Astrocyte (in vitro differentiated cells and primary cell): ENCODE measurements around the gene KRT7. TPM values are rescaled to one million over a fixed set of nuclear protein-coding genes. Genes with fewer than 3 reads are reported as not detected.

ENCODE experiments used
- DNase-seq: peaks from one replicate; pipeline ENCODE4 v3.0.0-alpha.2; 2010; ENCODE audit warnings: low read depth
- FAIRE-seq: peaks from 2 replicates; lab custom pipeline; 2011; peaks lifted over from hg19 to GRCh38; lab: Jason Lieb, UNC
- H2AFZ ChIP-seq: 2 replicates; pipeline ENCODE4 v1.6.0; 2012; ENCODE audit warnings: low read depth, low read length, inconsistent platforms
- H3K27ac ChIP-seq: 2 replicates; pipeline ENCODE4 v1.5.1; 2011; ENCODE audit warnings: low read depth, low read length, inconsistent platforms
- H3K27me3 ChIP-seq: 2 replicates; pipeline ENCODE4 v1.6.0; 2011; ENCODE audit warnings: low read length, inconsistent platforms; ENCODE audit not compliant: insufficient read depth
- H3K36me3 ChIP-seq: 2 replicates; pipeline ENCODE4 v1.5.1; 2011; ENCODE audit warnings: low read length, inconsistent platforms; ENCODE audit not compliant: insufficient read depth
- H3K4me1 ChIP-seq: 2 replicates; pipeline ENCODE4 v1.5.1; 2011; ENCODE audit warnings: low read length, inconsistent platforms; ENCODE audit not compliant: insufficient read depth
- H3K4me2 ChIP-seq: 2 replicates; pipeline ENCODE4 v1.6.0; 2012; ENCODE audit warnings: low read length, inconsistent platforms
- H3K4me3 ChIP-seq: 2 replicates; pipeline ENCODE4 v1.5.1; 2011; ENCODE audit warnings: low read depth, mild to moderate bottlenecking, low read length, inconsistent platforms; ENCODE audit not compliant: insufficient read depth
- H3K79me2 ChIP-seq: 2 replicates; pipeline ENCODE4 v1.6.0; 2012; ENCODE audit warnings: mild to moderate bottlenecking, low read length, inconsistent platforms; ENCODE audit not compliant: insufficient read depth
- H3K9ac ChIP-seq: 2 replicates; pipeline ENCODE4 v1.6.0; 2012; ENCODE audit warnings: mild to moderate bottlenecking, low read length, inconsistent platforms
- H3K9me3 ChIP-seq: 2 replicates; pipeline ENCODE4 v1.5.1; 2012; ENCODE audit warnings: low read depth, mild to moderate bottlenecking, low read length, inconsistent platforms; ENCODE audit not compliant: insufficient read depth
- H4K20me1 ChIP-seq: 2 replicates; pipeline ENCODE4 v1.6.0; 2012; ENCODE audit warnings: low read length, inconsistent platforms; ENCODE audit not compliant: insufficient read depth
- H3K27ac Mint-ChIP-seq: one replicate; pipeline ENCODE4 v1.8.0; 2021; ENCODE audit warnings: mild to moderate bottlenecking, mixed read lengths; ENCODE audit not compliant: unreplicated experiment
- H3K27me3 Mint-ChIP-seq: one replicate; pipeline ENCODE4 v1.8.0; 2021; ENCODE audit warnings: low read depth, mixed read lengths; ENCODE audit not compliant: unreplicated experiment
- H3K36me3 Mint-ChIP-seq: one replicate; pipeline ENCODE4 v1.8.0; 2021; ENCODE audit warnings: low read depth, mixed read lengths; ENCODE audit not compliant: unreplicated experiment
- H3K4me1 Mint-ChIP-seq: one replicate; pipeline ENCODE4 v1.8.0; 2021; ENCODE audit warnings: low read depth, mixed read lengths; ENCODE audit not compliant: unreplicated experiment
- H3K4me3 Mint-ChIP-seq: one replicate; pipeline ENCODE4 v1.8.0; 2021; ENCODE audit warnings: mild to moderate bottlenecking, moderate library complexity, mixed read lengths; ENCODE audit not compliant: unreplicated experiment
- H3K9me3 Mint-ChIP-seq: one replicate; pipeline ENCODE4 v1.8.0; 2021; ENCODE audit warnings: mild to moderate bottlenecking, mixed read lengths; ENCODE audit not compliant: unreplicated experiment
- EZH2 ChIP-seq: IDR thresholded peaks from 2 replicates; pipeline ENCODE4 v1.6.1; 2012; ENCODE audit warnings: mild to moderate bottlenecking, low read length, inconsistent platforms; ENCODE audit not compliant: insufficient read depth
- total RNA-seq: library from RNA; stranded (reverse); gene quantifications from 2 replicates; pipeline ENCODE4 v1.2.1, GENCODE V29; 2021
- TF ChIP-seq, protein P1 (sequence below): IDR thresholded peaks from 2 replicates; pipeline ENCODE4 v1.5.1; 2011; ENCODE audit warnings: low read depth, mild to moderate bottlenecking, inconsistent platforms, low read length, moderate library complexity; ENCODE audit not compliant: insufficient read depth

Gene KRT7
- total RNA-seq, 1 donor from 2014 or later = 149 TPM

DNA sequence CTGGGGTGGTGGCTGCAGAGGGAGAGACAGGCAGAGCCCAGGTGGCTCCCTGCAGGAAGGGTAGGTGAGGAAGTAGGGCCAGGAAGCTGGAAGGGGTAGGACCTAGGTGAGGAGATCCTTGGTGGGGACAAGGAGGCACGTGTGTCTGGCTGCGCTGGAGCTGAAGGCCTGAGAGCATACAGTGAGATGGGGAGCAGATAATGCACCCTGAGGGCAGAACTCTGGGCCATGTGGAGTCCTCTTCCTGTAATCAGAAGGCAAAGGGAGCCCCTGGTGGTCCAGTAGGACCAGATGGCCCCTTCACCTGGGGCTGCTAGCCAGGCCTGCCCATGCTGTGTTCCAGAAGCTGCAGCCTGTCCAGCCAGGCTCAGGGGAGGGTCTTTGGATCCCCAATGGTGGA is 25.9 kb upstream of the KRT7 start:
- peaks cover 32% of the 10 kb centered on the region for H3K4me1 Mint-ChIP-seq
- H3K36me3 Mint-ChIP-seq = no peaks in the 10 kb centered on the region

DNA sequence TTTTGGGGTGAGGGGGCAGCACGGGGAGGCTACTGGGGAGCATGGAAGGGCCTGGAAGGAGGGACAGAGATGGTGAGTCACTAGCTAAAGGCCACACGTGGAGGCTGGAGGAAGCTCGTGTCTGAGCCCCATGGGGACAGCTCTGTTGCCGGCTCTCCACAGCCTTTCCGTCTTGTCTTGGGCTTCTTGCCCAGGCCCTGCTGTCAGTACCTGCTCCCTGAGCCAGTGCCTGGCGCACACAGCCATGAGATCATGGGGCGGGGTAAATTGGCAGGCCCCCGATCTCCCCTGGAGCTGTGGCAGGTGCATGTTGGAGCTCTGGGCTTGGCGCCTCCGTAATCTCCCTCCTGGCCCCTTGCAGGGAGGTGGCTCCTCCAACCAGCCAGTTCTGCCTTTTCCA is 25.1 kb upstream of the KRT7 start:
- peaks cover 30% of the 10 kb centered on the region for H3K27me3 Mint-ChIP-seq
- no peaks in the 10 kb centered on the region for H3K36me3 ChIP-seq
- H2AFZ ChIP-seq = no peak overlapping the region
- no peaks in the 10 kb centered on the region for H4K20me1 ChIP-seq
- FAIRE-seq (no peak), DNase-seq (peak; percentile 45)
- no peaks in the 10 kb centered on the region for H3K36me3 Mint-ChIP-seq
- no peak overlapping the region for H3K27ac Mint-ChIP-seq
- H3K4me1 Mint-ChIP-seq = peaks cover 25% of the 10 kb centered on the region
- peak overlapping the region; percentile 23 for H3K4me2 ChIP-seq
- H3K27me3 ChIP-seq = no peaks in the 10 kb centered on the region
- peaks cover 41% of the 10 kb centered on the region for H3K4me1 ChIP-seq
- TF ChIP-seq, protein P1, sequence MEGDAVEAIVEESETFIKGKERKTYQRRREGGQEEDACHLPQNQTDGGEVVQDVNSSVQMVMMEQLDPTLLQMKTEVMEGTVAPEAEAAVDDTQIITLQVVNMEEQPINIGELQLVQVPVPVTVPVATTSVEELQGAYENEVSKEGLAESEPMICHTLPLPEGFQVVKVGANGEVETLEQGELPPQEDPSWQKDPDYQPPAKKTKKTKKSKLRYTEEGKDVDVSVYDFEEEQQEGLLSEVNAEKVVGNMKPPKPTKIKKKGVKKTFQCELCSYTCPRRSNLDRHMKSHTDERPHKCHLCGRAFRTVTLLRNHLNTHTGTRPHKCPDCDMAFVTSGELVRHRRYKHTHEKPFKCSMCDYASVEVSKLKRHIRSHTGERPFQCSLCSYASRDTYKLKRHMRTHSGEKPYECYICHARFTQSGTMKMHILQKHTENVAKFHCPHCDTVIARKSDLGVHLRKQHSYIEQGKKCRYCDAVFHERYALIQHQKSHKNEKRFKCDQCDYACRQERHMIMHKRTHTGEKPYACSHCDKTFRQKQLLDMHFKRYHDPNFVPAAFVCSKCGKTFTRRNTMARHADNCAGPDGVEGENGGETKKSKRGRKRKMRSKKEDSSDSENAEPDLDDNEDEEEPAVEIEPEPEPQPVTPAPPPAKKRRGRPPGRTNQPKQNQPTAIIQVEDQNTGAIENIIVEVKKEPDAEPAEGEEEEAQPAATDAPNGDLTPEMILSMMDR = no peak
- no peak for TF ChIP-seq EZH2
- H3K9me3 Mint-ChIP-seq = peaks cover 2% of the 10 kb centered on the region
- H3K9ac ChIP-seq = no peak overlapping the region
- no peak overlapping the region for H3K4me3 Mint-ChIP-seq
- H3K9me3 ChIP-seq = no peaks in the 10 kb centered on the region
- no peak overlapping the region for H3K4me3 ChIP-seq
- H3K79me2 ChIP-seq = no peaks in the 10 kb centered on the region
- no peak overlapping the region for H3K27ac ChIP-seq

More for the DNA sequence above, 25.9 kb upstream of the KRT7 start:
- Histone ChIP-seq H3K4me1 (peaks cover 48% of the 10 kb centered on the region), H3K79me2 (no peaks in the 10 kb centered on the region), H4K20me1 (no peaks in the 10 kb centered on the region), H3K27me3 (no peaks in the 10 kb centered on the region), H3K9ac (no peak overlapping the region), H3K9me3 (no peaks in the 10 kb centered on the region), H3K4me2 (no peak overlapping the region), H3K36me3 (no peaks in the 10 kb centered on the region), H2AFZ (no peak overlapping the region), H3K4me3 (no peak overlapping the region), H3K27ac (no peak overlapping the region)
- TF ChIP-seq, protein P1 = no peak
- no peak for TF ChIP-seq EZH2
- peaks cover 2% of the 10 kb centered on the region for H3K9me3 Mint-ChIP-seq
- H3K27me3 Mint-ChIP-seq = peaks cover 27% of the 10 kb centered on the region
- no peak overlapping the region for H3K4me3 Mint-ChIP-seq
- no peak for DNase-seq
- no peak overlapping the region for H3K27ac Mint-ChIP-seq
- no peak for FAIRE-seq

DNA sequence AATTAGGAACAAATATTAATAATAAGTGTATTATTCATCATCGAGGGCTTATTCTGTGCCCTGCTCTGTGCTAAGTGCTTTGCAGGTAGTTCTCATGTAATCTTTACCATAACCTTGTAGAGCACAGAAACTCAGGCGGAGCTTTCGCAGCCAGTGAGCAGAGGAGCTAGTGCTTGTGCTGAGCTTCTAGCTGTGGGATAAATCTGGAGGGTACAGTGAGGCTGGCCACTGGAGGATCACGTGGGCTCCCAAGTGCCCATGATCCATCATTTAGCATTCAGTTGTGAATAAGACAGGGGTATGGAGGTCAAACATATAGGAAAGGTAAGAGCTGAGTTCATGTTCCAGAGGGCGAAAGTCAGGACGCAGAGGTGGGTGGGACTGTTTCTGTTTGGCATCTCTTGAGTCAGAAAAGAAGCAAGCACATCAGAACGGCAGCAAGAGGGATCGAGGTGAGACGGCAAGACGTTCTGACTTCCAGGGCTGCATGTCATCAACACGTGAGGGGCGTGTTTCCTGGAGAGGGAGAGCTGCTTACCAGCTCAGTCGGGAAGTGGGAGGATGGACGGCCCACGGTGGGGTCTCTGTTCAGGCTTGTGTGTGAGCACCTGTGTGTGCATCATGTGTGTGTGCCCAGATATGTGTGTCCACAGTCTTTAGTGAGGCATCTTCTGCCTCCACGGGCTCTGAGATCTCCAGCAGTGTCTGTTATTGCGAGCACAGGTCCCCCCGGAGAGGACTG is 24.4 kb upstream of the KRT7 start:
- Histone ChIP-seq H2AFZ (no peak overlapping the region), H3K27ac (no peak overlapping the region), H3K4me2 (no peak overlapping the region), H3K4me3 (no peak overlapping the region), H3K79me2 (no peaks in the 10 kb centered on the region), H3K27me3 (no peaks in the 10 kb centered on the region), H3K36me3 (no peaks in the 10 kb centered on the region), H3K9ac (no peak overlapping the region), H3K4me1 (peaks cover 34% of the 10 kb centered on the region), H4K20me1 (no peaks in the 10 kb centered on the region), H3K9me3 (no peaks in the 10 kb centered on the region)
- FAIRE-seq (peak; percentile 29), DNase-seq (no peak)
- Mint-ChIP-seq H3K27ac (no peak overlapping the region), H3K4me3 (no peak overlapping the region), H3K36me3 (no peaks in the 10 kb centered on the region), H3K27me3 (peaks cover 34% of the 10 kb centered on the region), H3K9me3 (peaks cover 2% of the 10 kb centered on the region), H3K4me1 (peaks cover 21% of the 10 kb centered on the region)
- TF ChIP-seq, protein P1 = no peak
- TF ChIP-seq EZH2 = no peak
